HEK293T (cell line): Measurements from ENCODE around the gene RPS21.

Experiments used
- CTCF ChIA-PET: fragments of 350-600 bp; formaldehyde crosslinking; extraction: SDS; loops from one replicate; lab custom pipeline; 2021; ENCODE audit warnings: antibody characterized with exemption, inconsistent platforms; lab: Yijun Ruan, JAX
- POLR2A ChIA-PET: fragments of 350-600 bp; formaldehyde crosslinking; extraction: SDS; loops from one replicate; lab custom pipeline; 2020; ENCODE audit warnings: antibody characterized with exemption, inconsistent platforms; lab: Yijun Ruan, JAX
- DNase-seq: peaks from one replicate; pipeline ENCODE4 v3.0.0; 2012; ENCODE audit warnings: mixed read lengths; ENCODE audit errors: extremely low spot score
- ARNT ChIP-seq: fragments of 450-650 bp; IDR thresholded peaks from 2 replicates; pipeline ENCODE4 v1.6.1; 2017; ENCODE audit warnings: mild to moderate bottlenecking
- BHLHE40 ChIP-seq: fragments of 450-650 bp; IDR thresholded peaks from 2 replicates; pipeline ENCODE4 v1.6.1; 2016; ENCODE audit warnings: mild to moderate bottlenecking, moderate library complexity, borderline replicate concordance
- CTBP1 ChIP-seq: fragments of 450-650 bp; IDR thresholded peaks from 2 replicates; pipeline ENCODE4 v1.6.1; 2016; ENCODE audit warnings: borderline replicate concordance
- ELF4 ChIP-seq: fragments of 450-650 bp; IDR thresholded peaks from 2 replicates; pipeline ENCODE4 v1.6.1; 2017; ENCODE audit warnings: antibody characterized with exemption
- FOXA1 ChIP-seq: fragments of 450-650 bp; IDR thresholded peaks from 2 replicates; pipeline ENCODE4 v1.6.1; 2016; ENCODE audit warnings: mild to moderate bottlenecking
- FOXK2 ChIP-seq: fragments of 450-650 bp; IDR thresholded peaks from 2 replicates; pipeline ENCODE4 v1.6.1; 2016; ENCODE audit warnings: mild to moderate bottlenecking
- FOXM1 ChIP-seq: fragments of 450-650 bp; IDR thresholded peaks from 2 replicates; pipeline ENCODE4 v1.6.1; 2017; ENCODE audit warnings: mild to moderate bottlenecking, borderline replicate concordance
- HDGF ChIP-seq: fragments of 450-650 bp; IDR thresholded peaks from 2 replicates; pipeline ENCODE4 v1.6.1; 2017; ENCODE audit warnings: antibody characterized with exemption, borderline replicate concordance
- L3MBTL2 ChIP-seq: fragments of 450-650 bp; conservative IDR thresholded peaks from 2 replicates; pipeline ENCODE4 v1.6.1; 2016; ENCODE audit warnings: mild to moderate bottlenecking
- LEF1 ChIP-seq: fragments of 450-650 bp; IDR thresholded peaks from 2 replicates; pipeline ENCODE4 v1.6.1; 2017; ENCODE audit warnings: mild to moderate bottlenecking, borderline replicate concordance
- NFRKB ChIP-seq: fragments of 450-650 bp; IDR thresholded peaks from 2 replicates; pipeline ENCODE4 v1.6.1; 2016; ENCODE audit warnings: mild to moderate bottlenecking, moderate library complexity
- SP1 ChIP-seq: fragments of 450-650 bp; IDR thresholded peaks from 2 replicates; pipeline ENCODE4 v1.6.1; 2017
- SUZ12 ChIP-seq: fragments of 450-650 bp; IDR thresholded peaks from 2 replicates; pipeline ENCODE4 v1.6.1; 2016; ENCODE audit warnings: mild to moderate bottlenecking
- TARDBP ChIP-seq: fragments of 450-650 bp; IDR thresholded peaks from 2 replicates; pipeline ENCODE4 v1.6.1; 2016
- ZNF384 ChIP-seq: fragments of 450-650 bp; IDR thresholded peaks from 2 replicates; pipeline ENCODE4 v1.6.1; 2016
- TF ChIP-seq, protein P1 (sequence below): fragments of 450-650 bp; IDR thresholded peaks from 2 replicates; pipeline ENCODE4 v1.6.1; 2016

RPS21 gene

DNA sequence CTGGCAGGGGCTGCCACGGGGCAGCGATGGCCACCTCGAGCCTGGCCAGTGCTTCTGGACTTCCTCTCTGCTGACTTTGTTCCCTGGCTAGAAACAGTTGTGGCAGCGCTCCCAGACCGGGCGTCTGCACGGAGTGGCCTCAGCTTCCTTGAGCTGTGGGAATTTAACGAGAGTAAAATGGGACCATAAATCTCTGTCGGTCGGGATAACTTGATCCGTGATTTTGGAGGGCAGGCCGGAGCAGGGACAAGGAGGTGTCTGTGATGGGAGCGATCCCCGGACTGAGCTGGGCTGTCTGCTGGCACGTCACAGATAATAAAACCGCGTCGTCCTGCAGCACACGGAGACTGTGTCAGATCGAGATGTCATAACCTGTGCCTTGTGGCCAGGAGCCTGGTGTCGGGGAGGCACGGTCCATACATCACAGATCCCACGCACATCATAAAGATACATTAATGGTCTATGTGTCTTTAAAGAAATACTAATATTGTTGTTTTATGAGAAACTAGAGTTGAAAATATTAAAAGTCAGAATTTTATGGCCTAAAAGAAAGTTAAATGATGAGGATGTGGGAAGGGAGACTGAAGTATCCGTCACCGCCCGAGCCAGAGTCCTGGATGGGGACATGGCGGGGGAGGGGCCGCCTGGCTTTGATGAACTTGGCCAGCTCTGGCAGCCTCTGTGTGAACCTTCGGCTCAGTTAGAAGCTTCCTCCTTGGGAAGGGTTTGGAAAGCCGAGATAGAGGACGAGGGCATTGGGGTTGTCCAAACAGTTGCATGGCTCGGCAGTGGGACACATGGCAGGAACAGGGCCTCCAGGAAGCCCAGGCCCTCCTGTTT lies 47.0 kb downstream of the RPS21 start:
- ChIA-PET CTCF (interaction anchor here (0.5 kb wide), 1 partner anchor 781 kb away, joined by 3 read pairs; no protein-coding TSS in a partner anchor), POLR2A (no interaction called here)
- DNase-seq: no peak
- TF ChIP-seq ARNT: no peak
- TF ChIP-seq, protein P1, sequence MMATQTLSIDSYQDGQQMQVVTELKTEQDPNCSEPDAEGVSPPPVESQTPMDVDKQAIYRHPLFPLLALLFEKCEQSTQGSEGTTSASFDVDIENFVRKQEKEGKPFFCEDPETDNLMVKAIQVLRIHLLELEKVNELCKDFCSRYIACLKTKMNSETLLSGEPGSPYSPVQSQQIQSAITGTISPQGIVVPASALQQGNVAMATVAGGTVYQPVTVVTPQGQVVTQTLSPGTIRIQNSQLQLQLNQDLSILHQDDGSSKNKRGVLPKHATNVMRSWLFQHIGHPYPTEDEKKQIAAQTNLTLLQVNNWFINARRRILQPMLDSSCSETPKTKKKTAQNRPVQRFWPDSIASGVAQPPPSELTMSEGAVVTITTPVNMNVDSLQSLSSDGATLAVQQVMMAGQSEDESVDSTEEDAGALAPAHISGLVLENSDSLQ: peak; percentile 74

DNA sequence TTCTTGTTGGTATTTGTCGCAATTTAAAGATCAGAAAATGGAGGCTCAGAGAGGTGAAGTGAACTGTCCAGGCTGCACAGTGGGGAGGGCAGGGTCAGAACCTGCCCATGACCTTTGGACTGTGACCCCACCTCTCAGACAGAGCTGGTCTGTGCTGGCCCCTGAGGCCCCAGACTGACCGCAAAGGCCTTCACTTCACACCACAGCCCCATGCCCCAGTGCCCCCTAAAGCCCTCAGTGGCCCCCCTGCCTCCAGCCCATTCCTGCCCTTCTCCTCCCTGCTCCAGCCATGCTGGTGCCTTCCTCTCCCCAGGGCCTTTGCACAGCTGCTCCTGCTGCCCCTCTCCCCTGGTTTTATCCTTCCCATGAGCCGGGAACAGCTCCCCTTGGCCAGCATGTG lies 49.8 kb downstream of the RPS21 start:
- POLR2A ChIA-PET: no interaction called here
- CTCF ChIA-PET: no interaction called here
- TF ChIP-seq ELF4 (no peak), L3MBTL2 (no peak), SP1 (no peak), CTBP1 (no peak), ARNT (no peak), NFRKB (no peak), BHLHE40 (no peak), HDGF (no peak), LEF1 (no peak), SUZ12 (no peak), ZNF384 (no peak), FOXK2 (no peak), FOXM1 (no peak), FOXA1 (no peak), TARDBP (no peak)
- TF ChIP-seq, protein P1: no peak
- DNase-seq: no peak

DNA sequence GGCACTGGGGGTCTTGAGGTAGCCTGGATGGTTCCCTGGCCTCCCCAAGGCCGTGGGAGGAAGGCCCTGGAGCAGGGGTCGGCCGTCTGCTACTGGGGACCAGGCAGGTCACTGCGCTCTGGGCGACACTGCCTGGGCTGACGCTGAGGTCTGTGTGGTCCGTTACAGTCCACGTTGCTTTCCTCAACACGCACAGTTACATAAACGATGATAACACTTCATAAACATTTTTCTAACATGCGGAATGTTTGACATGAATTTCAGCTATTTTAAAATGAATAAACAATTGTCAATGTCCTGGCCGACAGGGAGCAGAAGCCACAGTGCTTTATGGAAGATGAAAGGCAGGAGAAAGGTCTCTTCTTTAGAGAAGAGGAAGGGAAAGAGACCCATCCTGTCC lies 50.6 kb downstream of the RPS21 start:
- TF ChIP-seq ELF4 (no peak), BHLHE40 (no peak), L3MBTL2 (no peak), HDGF (no peak), ARNT (no peak), TARDBP (no peak), LEF1 (no peak), CTBP1 (no peak), ZNF384 (no peak), NFRKB (no peak)
- DNase-seq: no peak
- ChIA-PET CTCF (no interaction called here), POLR2A (no interaction called here)

DNA sequence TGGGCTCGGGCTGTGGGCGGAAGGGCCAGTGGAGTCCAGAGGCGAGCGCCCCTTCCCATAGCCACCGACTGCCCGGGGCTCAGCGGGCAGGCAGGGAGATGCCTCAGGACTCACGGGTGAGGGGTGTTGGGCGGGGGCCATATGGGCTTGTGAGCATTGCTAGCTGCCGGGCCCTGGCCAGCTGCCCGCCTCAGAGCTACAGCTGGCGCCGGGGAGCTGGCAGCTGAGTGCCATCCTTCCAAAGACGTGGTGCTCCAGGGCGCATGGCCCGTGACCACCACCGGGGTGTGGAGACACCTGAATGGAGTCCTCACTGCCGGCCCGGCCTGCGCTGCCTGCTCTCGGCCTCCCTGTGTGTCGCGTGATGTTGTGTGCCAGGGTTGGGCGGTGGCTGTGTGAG lies 51.0 kb downstream of the RPS21 start:
- no peak for DNase-seq
- TF ChIP-seq, protein P1: no peak
- TF ChIP-seq HDGF (no peak), SUZ12 (no peak), ZNF384 (no peak), FOXK2 (no peak), L3MBTL2 (no peak), ARNT (no peak), LEF1 (no peak), BHLHE40 (no peak), FOXA1 (no peak), NFRKB (no peak), FOXM1 (no peak), CTBP1 (no peak), TARDBP (no peak), SP1 (no peak), ELF4 (no peak)
- POLR2A ChIA-PET: no interaction called here
- CTCF ChIA-PET: no interaction called here
